Fibroblast of the conjunctiva (primary cell): ENCODE data around the gene DOK3.
A peak's percentile ranks its signal among the peaks of the same experiment; 100 is the strongest.

Source experiments
- DNase-seq: peaks from one replicate; pipeline ENCODE4 v3.0.0-alpha.2; 2010; ENCODE audit warnings: low read depth

DOK3 gene

GRCh38 chr5:177509381-177509951 lies at the start of gene DOK3:
Gene DOK3 (minus strand): TSS chr5:177509826. CDS start chr5:177509540, 286 bp downstream.
- no peak for DNase-seq

DNA sequence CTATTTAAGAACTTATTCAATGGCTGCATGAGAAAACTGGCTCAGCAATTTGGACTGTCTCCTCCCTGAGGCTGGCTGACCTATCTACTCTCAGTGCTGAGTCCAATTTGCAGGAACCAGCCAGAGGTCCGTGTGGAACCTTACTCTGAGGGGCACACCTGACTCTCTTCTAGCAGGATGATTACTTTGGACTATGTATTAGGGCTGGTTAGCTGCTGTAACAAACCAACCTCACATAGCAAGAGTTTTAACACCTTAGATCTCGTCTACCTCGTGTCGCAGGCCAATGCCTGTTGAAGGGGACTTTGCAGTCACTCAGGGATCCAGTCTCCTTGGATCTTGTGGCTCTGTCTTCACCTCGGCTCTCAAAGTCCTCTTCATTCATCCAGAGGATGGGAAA lies 48.2 kb upstream of the DOK3 start:
- no peak for DNase-seq

GRCh38 chr5:177557041-177557647 lies 47.5 kb upstream of the DOK3 start:
- DNase-seq = no peak

- no peak for DNase-seq
Measured at GRCh38 chr5:177555665-177556064, 46.0 kb upstream of the DOK3 start.

DNA sequence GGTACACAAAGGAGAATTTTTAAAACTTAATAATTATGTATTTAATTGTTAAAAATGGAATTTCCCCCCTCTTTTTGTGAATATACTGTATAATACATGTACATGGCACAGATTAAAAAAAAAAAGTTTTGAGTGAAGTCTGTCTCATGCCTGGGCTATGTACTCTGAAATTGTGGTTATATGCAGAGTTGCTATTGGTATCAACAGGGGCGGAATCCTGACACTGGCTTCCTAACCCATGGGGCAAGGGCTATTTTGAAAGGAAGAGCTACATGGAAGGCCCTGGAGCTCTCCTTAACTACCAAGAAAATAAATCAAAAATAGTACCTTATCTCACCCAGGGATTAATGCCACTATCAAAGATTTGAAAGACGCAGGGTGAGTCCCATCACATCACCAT lies 45.6 kb upstream of the DOK3 start:
- no peak for DNase-seq

DNA sequence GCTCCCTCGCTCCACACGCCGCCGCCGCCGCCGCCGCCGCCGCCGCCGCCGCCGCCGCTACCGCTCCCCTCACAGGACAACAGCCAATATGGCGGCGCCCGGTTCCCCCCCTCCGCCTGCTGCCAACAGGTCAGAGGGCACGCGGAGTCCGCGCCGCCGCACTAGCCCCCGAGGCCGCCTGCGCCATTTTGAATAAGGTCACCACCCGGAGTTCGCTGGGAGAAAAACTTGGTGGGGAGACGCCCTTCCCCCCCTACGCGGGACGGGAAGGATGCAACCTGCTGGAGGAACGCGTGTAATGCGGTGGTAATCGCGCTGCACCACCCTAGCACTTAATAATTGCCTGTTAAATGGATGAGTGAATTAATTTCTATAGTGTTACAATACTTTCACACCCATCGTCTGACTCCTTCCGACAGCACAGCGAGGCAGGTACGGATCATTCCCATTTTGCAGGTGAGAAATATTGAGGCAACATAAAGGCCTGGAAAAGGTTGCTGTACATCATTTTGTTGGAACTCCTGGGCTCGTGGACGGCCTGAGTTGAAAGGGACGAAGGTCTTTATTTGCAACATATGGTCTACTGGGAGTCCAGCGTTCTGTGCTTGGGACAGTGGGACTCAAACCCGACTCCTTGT lies 45.0 kb upstream of the DOK3 start, which contains the start of gene FAM193B:
Gene FAM193B, minus strand, starts transcription at position 90 of the 638 bp plus-strand sequence. CDS start 105 bp downstream, outside the sequence.
- peak; percentile 80 for DNase-seq

DNA sequence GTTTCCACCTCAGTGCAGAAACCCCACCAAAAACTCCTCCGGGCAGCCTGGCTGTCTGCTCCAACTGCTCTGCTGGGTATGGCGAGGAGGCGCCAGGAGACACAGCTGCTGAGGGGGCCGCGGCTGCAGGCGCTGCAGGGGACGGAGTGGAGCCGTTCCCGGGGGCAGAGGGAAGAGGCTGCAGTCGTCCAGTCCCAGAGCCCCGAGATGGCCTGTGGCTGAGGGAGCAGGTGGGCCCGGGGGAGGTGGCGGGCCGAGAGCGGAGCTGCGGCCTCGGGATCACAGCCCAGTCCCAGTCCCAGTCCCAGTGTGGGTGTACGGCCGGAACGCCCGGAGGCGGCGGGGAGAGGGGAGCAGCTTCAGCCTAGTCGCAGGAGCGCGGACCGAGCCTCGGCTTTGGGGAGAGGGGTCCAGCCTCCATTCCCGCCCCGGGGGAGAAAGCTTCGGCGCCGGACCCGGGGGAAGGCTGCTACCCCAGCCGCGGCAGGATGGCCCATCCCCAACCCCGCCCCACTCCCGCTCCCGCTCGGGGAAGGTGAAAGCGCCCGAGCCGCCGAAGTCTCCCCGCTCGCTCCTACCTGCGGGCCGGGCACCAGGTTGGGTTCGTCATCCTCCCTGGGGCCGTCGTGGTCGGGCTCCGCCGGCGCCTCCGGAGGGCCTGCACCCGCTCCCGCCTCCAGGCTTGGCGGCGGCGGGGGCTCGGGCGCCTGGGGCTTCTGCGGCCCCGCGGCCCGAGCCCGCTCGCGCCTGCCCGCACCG lies 44.2 kb upstream of the DOK3 start:
- no peak for DNase-seq

GRCh38 chr5:177552839-177553455 lies 43.3 kb upstream of the DOK3 start:
- DNase-seq = no peak

GRCh38 chr5:177550122-177550521 lies 40.5 kb upstream of the DOK3 start:
- no peak for DNase-seq

GRCh38 chr5:177548495-177548894 lies 38.9 kb upstream of the DOK3 start:
- no peak for DNase-seq

GRCh38 chr5:177547736-177548135 lies 38.1 kb upstream of the DOK3 start:
- DNase-seq = no peak

DNA sequence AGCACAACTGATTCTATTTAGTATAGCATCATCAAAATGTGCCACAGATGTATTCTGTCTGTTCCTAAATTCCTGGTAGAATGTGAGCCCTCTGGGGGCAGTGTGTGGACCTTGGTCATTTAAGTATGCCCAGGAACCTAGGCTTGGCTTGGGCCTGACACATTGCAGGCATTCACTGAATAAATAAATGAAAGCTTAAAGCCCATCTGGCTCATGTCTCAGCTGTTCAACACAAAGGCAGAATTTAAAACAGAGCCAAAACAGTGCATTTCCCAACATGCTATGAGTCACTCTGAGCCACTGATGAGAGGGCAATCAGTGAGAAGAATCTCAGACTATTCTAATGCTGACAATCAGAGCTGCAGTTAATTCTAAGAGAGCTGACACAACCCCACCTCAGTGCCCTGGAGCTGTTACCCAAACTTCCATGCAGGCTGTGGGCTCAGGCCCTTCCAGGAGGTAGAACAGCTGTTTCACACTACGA lies 36.7 kb upstream of the DOK3 start:
- peak; percentile 95 for DNase-seq

- DNase-seq = peak; percentile 92
Measured at GRCh38 chr5:177545487-177546257, 36.0 kb upstream of the DOK3 start.

- DNase-seq = no peak
Measured at GRCh38 chr5:177542816-177543465, 33.3 kb upstream of the DOK3 start.

DNA sequence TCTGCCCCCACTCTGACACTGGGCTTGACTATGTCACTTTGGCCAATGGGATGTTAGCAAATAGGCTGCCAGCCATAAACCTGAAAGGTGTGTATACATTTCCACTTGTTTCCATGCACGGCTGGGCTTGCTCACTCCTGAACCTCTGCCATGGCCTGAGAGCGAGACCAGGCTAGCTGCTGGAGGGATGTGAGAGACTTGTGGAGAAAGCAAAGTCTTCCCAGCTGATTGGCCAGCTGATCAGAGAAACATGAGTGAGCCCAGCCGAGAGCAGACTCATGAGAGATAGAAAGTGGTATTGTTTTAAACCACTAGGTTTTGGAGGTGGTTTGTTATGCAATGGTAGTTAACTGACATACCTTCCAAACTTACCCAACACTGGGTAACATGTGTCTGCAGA lies 30.8 kb upstream of the DOK3 start:
- no peak for DNase-seq

GRCh38 chr5:177539411-177539810 lies 29.8 kb upstream of the DOK3 start:
- DNase-seq = peak; percentile 73

- DNase-seq = no peak
Measured at GRCh38 chr5:177538876-177539275, 29.2 kb upstream of the DOK3 start.

DNA sequence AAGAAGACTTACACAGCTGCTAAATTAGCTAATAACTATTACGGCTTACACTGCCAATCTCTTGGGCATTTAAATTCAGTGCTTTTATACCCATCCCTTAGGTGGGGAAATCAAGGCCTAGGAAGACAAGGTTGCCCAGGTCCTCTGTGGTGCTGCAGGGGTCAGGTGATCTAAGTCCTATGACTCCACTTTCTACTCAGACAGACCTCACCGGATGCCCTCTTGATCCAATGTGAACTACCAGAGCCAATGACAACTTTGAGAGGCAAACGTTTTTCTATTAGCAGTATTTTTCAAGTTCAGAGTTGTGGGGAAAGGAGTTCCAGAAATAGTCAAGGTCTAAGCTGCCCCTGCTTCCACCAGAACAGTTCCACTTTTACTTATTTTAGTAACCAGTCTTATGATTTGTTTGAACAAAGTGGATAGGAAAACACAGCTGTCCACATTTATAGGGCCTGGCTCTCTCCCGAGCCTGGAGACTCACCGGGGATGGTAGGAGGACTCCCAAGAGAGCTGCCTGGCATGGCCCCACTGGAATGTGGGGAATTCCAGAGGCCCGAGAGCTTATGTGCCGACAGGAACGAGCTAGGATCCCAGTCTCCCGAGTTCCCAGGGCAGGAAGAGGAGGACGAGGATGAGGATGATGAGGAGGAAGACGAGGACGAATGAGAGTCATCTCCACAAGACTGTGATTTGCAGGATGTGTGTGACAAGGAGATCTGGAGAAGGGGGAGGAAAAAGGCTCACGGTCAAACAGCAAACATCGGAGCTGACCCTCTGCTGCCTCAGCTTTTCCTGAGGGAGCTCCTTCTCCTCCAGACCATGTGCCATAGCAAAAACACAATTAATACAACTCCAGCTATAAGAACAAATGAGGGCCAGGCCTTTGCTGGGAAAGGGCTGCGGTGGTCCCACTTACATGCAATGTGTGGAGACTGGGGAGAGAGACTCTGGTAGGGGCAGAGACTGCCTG lies 28.0 kb upstream of the DOK3 start:
- peak; percentile 31 for DNase-seq

DNA sequence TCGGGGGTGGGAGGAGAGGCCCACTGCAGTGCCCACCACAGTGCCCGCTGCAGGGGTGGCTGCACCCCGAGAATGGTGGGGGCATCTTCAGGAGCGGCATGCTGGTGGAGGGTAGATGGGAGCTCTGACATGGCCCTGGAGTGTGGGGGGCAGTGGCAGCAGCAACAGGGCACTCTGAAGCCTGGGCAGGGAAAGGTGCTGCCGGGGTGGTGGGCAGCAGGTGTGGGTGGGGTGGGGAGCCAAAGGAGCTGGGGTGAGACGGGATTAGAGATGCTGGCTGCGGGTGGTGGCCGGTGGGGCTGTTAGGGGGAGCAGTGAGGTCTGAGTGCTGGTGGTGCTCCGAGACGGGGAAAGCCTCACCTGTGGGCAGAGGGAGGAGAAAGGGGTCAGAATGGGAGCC lies 26.8 kb upstream of the DOK3 start:
- no peak for DNase-seq

- no peak for DNase-seq
Measured at GRCh38 chr5:177535125-177535524, 25.5 kb upstream of the DOK3 start.
